GM18907 (cell line): ENCODE data around the gene ZSCAN1.

Experiments
- ATAC-seq: cut with Tn5 transposase; IDR thresholded peaks from one replicate; pipeline ENCODE4 v1.9.1; 2021; ENCODE audit warnings: mild to moderate bottlenecking, moderate library complexity; ENCODE audit not compliant: unreplicated experiment

ZSCAN1 gene

DNA sequence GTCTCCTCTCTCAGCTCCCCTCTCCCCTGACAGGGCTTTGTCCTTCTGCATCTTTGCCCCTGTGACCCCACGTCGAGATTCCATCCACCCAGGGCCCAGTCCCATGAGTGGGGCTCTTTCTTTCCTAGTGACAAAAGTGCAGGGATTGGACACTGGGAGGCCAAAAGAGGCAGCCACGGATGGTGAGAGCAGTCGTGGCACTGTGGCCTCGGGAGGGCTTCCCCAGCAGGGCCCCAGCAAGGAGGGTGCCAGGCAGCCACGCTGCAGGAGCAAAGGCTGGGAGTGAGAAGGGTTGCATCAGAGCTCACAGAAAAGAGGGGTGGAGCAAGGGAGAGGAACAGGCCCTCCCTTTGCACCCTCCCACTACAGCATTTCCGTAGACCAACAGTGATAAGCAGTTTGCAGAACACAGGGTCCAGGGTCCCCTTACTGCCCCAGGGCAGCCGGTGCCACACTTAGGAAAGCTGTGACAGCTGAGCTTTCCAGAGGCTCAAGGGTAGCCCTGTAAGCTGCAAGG lies 4.9 kb downstream of the ZSCAN1 start:
- no peak for ATAC-seq

DNA sequence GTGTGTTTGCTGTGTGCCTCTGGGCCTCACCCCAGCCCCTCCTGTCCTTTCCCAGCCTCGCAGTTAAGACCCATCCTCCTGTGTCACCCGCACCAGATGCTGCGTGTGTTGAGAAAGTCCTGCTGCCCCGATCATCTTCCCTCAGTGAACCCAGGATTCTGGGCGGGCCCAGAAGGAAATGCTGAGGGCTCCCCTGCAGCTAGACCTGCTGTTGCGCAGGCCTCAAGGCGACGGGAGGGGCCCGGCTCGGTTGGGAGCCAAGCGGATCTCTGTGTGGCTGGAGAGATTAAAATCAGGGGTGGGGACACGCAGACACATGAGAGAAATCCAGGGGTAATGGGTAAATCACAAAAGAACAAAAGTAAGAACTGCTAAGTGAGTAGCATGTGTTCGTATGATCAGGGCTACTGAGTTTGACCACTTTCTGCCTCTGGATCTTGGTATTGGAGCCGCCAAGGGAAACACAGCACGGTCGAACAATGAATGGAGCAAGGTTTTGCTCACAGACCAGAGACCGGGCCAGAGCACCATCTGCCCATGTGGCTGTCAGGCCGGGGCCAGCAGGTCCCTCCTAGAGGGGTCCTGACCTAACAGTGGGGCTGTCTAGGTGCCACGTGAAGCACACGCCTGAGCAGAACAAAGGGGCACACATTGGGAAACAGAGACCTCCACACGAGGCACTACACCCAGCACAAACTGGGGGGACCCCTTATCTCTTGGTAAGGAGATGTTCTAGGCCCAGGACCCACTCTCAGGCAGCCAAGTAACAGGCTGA lies 7.1 kb downstream of the ZSCAN1 start:
- no peak for ATAC-seq

DNA sequence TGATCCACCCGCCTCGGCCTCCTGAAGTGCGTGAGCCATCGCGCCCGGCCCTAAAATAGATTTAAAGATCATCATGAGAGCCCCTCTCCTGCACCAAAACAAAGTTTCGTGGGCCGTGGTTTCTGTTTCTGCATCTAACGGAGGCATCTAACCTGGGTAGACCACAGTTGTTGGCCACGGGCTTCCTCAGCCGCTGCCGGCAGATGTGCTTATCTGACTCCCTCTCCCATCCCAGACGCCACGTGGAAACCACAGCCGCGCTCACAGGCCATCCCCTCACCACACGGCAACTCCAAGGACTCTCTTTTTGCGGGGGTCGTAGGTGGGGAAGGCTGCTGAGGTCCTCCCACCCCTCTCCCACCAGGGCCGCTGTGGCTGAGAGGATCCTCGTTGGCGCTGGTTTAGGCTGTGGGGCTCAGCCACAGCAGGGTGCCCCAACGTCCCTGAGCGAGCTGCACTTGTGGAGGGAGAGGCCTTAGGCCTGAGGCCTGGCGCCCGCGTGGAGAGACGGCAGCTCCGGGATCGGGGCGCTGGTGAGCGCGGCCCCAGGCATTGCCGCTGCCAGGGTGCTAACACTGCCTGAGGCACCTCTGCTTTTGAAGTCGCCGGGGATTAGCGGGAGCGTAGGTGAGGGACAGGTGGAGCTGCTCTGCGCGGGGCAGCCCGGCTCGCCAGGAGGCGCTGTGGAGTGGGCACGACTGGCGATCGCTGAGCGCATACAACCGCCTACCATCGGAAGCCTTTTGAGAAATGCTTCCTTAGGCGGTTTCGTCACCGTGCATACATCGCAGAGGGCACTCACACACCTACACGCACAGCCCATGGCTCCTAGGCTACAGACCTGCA lies 8.9 kb downstream of the ZSCAN1 start:
- no peak for ATAC-seq

DNA sequence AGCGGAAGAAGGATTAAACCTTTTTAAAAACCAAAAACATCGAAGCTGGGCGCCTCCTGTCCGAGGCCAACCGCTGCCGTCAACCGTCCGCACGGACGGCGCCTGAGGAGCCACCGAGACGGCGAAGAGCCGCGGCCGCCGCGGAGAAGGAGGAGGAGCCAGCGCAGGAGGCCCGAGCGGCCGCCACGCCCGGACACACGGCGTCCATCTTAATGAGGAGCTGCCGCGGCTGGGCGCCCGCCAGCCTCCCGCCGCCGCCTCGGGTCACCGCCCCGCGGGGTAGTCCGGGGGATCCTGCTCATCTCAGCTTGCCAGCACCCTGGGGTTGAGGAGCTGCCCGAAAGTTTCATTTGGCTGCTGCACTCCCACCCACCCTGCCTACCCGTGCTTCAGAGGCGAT lies 10.6 kb downstream of the ZSCAN1 start:
- ATAC-seq = no peak

GRCh38 chr19:58044886-58045285 lies 11.1 kb downstream of the ZSCAN1 start:
- ATAC-seq = no peak

- no peak for ATAC-seq
Observed at GRCh38 chr19:58045411-58046050, 11.7 kb downstream of the ZSCAN1 start.

- ATAC-seq = no peak
Observed at GRCh38 chr19:58046856-58047255, 13.0 kb downstream of the ZSCAN1 start.

- ATAC-seq = no peak
Observed at GRCh38 chr19:58047672-58048071, 13.8 kb downstream of the ZSCAN1 start.

DNA sequence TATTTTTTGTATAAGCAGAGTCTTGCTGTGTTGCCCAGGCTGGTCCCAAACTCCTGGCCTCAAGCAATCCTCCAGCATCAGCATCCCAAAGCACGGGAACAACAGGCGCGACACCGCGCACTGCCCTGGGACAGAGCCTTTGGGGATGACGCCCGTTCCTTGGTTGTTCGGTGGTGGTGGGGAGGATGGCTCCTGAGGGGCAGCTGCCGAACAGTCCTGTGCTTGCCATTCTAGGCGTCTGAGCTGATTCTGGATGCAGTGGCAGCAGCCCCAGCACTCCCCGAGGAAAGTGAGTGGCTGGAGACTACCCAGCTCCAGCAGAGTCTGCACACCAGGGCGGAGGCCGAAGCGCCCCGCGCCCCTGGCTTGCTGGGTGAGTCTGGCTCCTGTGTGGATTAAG lies 18.4 kb downstream of the ZSCAN1 start:
- ATAC-seq = no peak

GRCh38 chr19:58053480-58054156 lies 19.8 kb downstream of the ZSCAN1 start:
- ATAC-seq = no peak

DNA sequence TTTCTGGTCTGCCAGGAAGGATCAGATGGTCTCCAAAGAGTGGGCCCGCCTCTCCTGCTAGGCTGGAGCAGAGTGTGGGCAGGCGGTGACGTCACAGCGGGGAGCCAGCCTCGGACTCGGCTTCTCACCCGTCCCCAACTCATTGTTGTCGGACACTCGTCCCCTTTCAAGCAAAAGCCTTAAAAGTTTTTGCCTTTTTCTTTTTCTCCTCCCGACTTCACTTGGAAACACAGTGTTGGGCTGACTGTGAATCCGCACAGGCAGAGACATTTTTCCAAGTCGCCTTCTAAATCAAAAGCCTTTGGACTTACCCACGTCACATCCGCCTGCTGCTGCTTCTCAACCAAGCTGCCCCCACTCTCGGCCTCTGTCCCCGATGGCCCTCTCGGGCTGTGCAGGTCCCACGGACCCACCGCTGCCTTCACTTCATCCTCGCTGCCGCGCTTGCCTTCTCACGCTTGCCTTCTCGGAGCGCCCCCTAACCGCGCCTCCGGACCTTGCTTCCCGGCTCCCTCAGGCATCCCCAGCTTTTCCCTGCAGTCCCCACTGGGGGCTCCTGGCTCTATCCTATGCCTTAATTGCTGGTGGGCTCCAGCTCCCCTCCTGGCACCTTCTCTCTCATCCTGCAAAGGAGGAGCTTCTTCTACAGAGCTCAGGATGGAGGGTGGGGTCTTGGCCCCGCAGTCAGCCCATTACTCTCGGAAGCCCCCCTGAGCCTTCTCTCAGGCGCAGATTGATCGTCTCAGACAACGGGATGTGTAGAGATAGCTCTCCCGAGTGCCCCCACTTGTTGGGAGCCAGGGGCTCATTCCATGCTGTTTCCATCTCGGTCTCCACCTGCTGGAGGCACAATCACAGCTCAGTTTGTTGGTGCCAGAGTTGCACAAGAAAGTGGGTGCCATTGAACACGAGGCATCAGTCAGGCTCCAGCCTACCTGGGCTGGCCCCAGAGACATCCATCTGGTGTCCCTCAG lies 21.4 kb downstream of the ZSCAN1 start:
- ATAC-seq = no peak

DNA sequence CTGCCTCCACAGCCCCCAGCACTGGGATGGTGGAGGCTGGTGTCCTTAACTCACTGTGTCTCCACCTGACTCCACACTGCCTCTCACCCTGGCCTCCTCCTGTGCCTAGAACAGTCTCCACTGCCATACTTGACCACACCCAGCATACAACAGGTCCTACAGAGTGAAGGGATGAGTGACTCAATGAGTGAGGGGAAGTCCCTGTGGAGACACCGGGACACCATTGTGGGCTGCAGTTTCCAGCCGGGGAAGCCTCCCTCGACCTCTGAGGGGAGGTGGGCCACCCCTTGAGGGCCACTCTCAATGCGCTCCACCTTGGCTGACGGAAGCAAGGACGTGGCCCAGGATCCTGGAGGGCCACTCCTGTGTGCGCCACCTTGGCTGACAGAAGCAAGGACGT lies 22.4 kb downstream of the ZSCAN1 start:
- ATAC-seq = no peak

DNA sequence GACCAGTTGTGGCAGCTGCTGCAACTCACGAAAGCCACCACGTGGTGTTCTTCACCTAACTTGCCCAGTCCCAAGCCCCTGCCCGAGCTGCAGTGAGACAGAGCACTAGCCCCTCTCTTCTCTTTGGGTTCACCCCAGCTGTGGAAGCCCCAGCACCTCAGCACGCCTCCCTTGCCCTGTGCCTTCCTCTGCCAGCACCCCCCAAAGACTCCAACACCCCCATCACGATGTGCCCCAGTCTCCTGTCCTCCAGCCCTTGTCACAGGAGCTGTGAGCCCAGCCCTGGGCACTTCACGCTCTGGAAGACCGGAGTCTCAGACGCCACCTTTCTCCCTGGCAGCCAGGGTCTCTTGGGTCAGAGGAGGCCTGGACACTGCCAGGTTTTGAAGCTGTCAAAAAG lies 23.0 kb downstream of the ZSCAN1 start:
- ATAC-seq = no peak

DNA sequence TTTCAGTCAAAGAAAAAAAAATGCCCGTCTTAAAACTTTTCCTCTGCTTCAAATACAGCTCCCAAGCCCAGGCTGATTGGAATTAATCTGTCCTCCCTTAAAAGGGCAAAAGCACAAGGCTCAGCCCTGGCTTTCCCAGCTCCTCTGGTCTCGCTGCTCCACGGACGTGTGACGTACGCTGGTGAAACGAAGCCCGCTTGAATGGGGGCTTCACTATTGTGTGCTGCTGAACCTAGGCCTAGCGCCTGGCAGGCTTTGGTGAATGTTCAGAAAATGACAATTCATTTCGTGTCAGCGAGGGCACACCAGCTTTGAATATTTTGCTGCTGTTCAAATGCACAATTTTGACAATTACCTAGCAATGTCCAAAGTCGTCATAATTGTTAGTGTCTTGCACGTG lies 24.6 kb downstream of the ZSCAN1 start:
- ATAC-seq = no peak

DNA sequence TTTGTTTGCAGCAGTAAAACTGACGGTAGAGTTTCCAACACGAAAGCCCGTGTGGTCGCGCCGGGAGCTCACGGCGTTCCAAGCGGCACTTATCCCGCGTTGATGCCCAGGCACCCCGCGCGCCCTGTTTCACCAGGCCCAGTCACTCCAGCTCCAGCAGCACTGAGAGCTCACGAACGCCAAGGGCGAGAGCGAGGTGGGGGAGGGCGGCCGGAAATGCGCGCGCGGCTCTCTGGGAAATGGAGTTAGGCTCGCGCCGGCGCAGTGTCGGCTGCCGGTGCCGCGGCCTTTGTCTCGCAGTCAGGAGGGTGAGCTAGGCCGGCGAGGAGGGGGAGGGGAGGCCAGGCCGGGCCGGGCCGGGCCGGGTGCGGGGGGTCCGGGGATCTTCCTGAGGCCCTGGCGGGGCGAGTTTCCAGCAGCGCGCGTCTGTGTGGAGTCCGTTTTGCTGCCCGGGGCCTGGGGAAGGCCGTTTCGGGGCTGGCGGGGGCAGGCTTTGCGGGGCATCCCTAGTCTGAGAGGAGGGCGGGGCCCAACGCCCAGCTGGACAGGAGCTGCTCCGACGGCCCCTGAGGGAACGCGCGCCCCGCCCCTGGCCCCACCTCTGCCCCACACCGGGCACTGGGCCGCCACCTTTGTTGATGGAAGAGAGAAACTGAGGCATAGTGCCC lies 25.3 kb downstream of the ZSCAN1 start, which contains the start of gene ZNF135:
TSS of gene ZNF135 (plus strand) at position 280 of the 668 bp plus-strand sequence. CDS start 721 bp downstream, outside the sequence.
- ATAC-seq = no peak

- no peak for ATAC-seq
Observed at GRCh38 chr19:58059671-58060078, 25.9 kb downstream of the ZSCAN1 start.

DNA sequence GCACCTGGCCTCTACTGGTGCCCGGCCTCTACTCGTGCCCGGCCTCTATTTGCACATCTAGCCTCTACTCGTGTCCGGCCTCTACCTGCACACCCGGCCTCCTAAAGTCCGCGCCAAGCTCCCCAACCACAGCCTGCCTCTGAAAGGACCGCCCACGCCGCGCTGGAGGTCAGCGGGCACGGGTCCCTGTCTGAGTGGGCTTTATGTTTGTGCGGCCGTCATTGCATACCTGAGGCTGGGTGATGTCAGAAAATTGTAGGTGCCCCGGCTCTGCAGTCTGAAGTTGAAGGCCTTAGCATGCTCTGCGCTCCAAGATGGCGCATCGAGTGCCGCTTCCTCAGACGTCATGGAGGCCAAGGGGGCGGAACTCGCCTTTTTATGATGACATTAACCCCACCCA lies 26.4 kb downstream of the ZSCAN1 start:
- ATAC-seq = no peak

- no peak for ATAC-seq
Observed at GRCh38 chr19:58063712-58064111, 29.9 kb downstream of the ZSCAN1 start.
